Astrocyte (in vitro differentiated cells and primary cell): Measurements from ENCODE around the gene TENT5D.

Experiments used
- EZH2 ChIP-seq: IDR thresholded peaks from 2 replicates; pipeline ENCODE4 v1.6.1; 2012; ENCODE audit warnings: mild to moderate bottlenecking, low read length, inconsistent platforms; ENCODE audit not compliant: insufficient read depth
- TF ChIP-seq, protein P1 (sequence below): IDR thresholded peaks from 2 replicates; pipeline ENCODE4 v1.5.1; 2011; ENCODE audit warnings: low read depth, mild to moderate bottlenecking, inconsistent platforms, low read length, moderate library complexity; ENCODE audit not compliant: insufficient read depth

DNA sequence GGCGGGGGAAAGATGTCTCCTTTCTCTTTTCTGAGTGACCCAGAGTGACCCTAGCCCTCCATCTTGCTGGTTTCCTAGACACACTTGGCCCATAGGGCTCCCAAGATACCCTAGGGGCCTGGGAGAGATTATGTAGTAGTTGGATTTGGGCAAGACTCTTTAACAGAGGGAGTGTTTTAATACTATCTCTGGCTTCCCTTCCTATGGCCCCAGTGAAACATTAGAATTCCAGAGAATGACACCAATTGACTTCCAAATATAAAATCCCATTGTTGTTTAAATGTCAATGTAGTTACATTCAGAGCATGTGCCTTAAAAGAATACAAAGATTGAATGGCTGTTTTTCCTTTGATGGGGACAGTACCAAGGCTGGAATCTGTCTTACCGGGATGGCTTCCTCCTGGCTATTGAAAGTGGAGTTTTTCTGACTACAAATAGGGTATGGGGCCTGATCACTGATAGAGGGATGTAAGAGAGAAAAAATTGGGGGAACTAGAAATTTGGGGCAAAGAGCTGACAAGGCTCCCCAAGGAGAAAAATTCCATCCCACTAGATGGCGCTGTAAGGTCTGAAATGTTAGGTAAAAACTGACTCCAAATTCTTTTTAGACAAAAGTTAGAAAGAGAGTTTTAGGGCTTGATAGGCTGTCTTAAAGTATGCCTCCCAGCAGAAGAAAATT, 10.7 kb downstream of the TENT5D start:
- TF ChIP-seq, protein P1, sequence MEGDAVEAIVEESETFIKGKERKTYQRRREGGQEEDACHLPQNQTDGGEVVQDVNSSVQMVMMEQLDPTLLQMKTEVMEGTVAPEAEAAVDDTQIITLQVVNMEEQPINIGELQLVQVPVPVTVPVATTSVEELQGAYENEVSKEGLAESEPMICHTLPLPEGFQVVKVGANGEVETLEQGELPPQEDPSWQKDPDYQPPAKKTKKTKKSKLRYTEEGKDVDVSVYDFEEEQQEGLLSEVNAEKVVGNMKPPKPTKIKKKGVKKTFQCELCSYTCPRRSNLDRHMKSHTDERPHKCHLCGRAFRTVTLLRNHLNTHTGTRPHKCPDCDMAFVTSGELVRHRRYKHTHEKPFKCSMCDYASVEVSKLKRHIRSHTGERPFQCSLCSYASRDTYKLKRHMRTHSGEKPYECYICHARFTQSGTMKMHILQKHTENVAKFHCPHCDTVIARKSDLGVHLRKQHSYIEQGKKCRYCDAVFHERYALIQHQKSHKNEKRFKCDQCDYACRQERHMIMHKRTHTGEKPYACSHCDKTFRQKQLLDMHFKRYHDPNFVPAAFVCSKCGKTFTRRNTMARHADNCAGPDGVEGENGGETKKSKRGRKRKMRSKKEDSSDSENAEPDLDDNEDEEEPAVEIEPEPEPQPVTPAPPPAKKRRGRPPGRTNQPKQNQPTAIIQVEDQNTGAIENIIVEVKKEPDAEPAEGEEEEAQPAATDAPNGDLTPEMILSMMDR = no peak
- no peak for TF ChIP-seq EZH2
